Left lung (tissue), 10 donors: Measurements from ENCODE around the gene KCNJ4. TPM values are rescaled to one million over a fixed set of nuclear protein-coding genes. Genes with fewer than 3 reads are reported as not detected.

Experiments used
- ATAC-seq: fragments of 200-7000 bp; cut with Tn5 transposase; one replicate; pipeline ENCODE4 v1.9.1; 2020; ENCODE audit warnings: moderate library complexity
- DNase-seq, 4 donors: peaks; one replicate each; pipeline ENCODE4 v3.0.0-alpha.2; 2013 to 2020
- H3K27ac ChIP-seq, 2 donors: fragments of 200-600 bp; sonication (generic) in 1 of 2; one replicate each; pipeline versions ENCODE4 v1.5.0 to v1.8.0; 2020 to 2021
- H3K27me3 ChIP-seq, 2 donors: fragments of 200-600 bp; sonication (generic) in 1 of 2; one replicate each; pipeline versions ENCODE4 v1.5.0 to v1.8.0; 2020 to 2021
- H3K36me3 ChIP-seq, 2 donors: fragments of 200-600 bp; sonication (generic) in 1 of 2; one replicate each; pipeline versions ENCODE4 v1.5.0 to v1.8.0; 2020 to 2021
- H3K4me1 ChIP-seq, 2 donors: fragments of 200-600 bp; one replicate each; pipeline ENCODE4 v1.8.0; 2021
- H3K4me3 ChIP-seq, 2 donors: fragments of 200-600 bp; sonication (generic) in 1 of 2; one replicate each; pipeline versions ENCODE4 v1.5.0 to v1.8.0; 2020 to 2021; ENCODE audit warnings: mild to moderate bottlenecking in 1 of 2
- H3K9me3 ChIP-seq, 2 donors: fragments of 200-600 bp; sonication (generic) in 1 of 2; one replicate each; pipeline versions ENCODE4 v1.5.0 to v1.8.0; 2020 to 2021
- intact Hi-C, 2 donors: fragments of 100-400 bp; cut with DNase I; formaldehyde crosslinking; loops; one replicate each; pipeline versions ENCODE4 v1.11.2 to v1.14.2; 2022
- polyA plus RNA-seq, 6 donors: library from polyadenylated mRNA; unstranded; fragments of 120-200 nt; gene quantifications; one replicate each; pipeline ENCODE4 v1.2.1, GENCODE V29; 2013; ENCODE audit not compliant: insufficient read length in 6 of 6
- total RNA-seq, 2 donors: library from RNA; stranded (reverse); fragmentation: NEBNext Ultra II Directional; extraction: Animal tissue kit (Norgen Biotek cat#: 25700); gene quantifications; one replicate each; pipeline ENCODE4 v1.2.1, GENCODE V29; 2021
- TF ChIP-seq, protein P1 (sequence below), 2 donors: fragments of 200-600 bp; sonication (generic) in 1 of 2; IDR thresholded peaks; one replicate each; pipeline versions ENCODE4 v1.5.0 to v1.8.0; 2021; ENCODE audit warnings: antibody characterized with exemption in 2 of 2
- donor health status: DM: no; HTN: yes; CAD: no.
- donor health status: DM: no; HTN: no; CAD: no.

KCNJ4 gene
- total and polyA plus RNA-seq, 8 donors = 0.07 TPM; not detected in 6

DNA sequence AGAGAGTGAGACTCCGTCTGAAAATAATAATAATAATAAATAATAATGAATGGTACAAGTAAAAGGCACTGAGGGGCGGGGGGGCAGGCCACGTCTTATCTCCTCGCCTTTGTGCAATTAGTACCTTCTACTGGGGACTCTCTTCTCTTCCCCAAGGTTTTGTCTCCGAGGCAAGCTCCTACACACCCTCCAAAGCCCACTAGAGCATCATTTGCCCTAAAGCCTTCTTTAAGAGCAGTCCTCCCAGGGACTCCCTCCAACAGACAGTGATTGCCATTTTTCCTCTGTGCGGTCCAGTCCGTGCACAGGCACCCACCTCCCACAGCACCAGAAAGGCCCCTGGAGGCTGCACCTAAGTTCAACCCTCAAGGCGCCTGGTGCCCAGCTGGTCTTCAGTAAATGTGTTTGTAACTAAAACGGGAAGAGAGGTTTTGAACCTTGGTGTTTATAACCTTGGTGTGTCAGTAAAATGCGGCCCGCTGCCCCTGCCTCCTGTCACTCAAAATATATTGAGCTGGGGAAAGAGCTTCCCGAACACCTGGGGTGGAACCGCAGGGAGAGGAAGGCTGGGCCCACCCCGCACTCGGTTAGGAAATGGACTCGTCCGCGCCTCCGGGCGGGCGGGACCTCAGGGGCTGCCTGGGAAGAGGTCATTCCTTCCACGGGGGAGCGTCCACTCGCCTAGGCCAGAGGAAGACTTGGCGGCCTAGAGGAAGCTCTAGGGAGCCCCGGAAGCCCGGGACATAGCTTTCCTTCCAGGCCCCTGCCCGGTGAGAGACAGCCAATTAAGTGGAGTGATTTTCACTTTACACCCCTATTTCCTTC is 8.2 kb upstream of the KCNJ4 start:
- ATAC-seq = no peak
- DNase-seq = peak in 2 of 4 donors; percentile 50 to 74

DNA sequence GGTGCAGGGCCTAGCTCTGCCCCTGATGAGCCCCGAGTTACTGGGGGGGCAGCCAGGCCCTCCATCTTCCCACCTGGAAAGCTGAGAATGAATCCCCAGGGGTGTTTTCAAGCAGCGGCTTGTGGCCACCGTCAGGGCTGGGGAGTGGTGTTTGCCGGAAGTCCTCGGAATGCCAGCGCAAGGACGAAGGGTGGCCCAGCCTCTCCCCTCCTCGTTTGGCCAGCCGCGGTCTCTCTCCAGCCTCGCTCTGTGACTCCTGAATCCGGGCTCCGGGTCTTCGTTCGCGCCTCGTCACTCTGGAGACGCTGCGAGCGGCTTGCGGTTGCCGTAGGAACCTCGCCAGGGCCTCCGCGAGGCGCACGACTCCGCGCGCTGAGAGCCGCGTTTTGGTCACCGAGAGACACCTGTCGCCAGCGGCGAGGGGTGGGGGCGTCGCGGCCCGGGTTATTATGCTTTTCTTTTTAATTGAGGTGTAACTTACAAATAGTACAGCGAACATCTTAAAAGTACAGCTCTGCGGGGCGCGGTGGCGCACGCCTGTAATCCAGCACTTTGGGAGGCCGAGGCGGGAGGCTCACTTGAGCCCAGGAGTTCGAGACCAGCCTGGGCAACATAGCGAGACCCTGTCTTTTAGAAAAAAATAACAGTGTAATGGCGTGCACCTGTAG is 6.5 kb upstream of the KCNJ4 start:
- Histone ChIP-seq H3K9me3 (no peaks in the 10 kb centered on the region), H3K27ac (no peak overlapping the region), H3K27me3 (peaks cover 18 to 97% of the 10 kb centered on the region in 2 donors), H3K4me1 (peaks cover 6 to 16% of the 10 kb centered on the region in 2 donors), H3K4me3 (no peak overlapping the region), H3K36me3 (no peaks in the 10 kb centered on the region)
- peak; percentile 71 to 90 (median 84) for DNase-seq
- peak; percentile 93 for ATAC-seq
- intact Hi-C loops = no loop called here
- TF ChIP-seq, protein P1, sequence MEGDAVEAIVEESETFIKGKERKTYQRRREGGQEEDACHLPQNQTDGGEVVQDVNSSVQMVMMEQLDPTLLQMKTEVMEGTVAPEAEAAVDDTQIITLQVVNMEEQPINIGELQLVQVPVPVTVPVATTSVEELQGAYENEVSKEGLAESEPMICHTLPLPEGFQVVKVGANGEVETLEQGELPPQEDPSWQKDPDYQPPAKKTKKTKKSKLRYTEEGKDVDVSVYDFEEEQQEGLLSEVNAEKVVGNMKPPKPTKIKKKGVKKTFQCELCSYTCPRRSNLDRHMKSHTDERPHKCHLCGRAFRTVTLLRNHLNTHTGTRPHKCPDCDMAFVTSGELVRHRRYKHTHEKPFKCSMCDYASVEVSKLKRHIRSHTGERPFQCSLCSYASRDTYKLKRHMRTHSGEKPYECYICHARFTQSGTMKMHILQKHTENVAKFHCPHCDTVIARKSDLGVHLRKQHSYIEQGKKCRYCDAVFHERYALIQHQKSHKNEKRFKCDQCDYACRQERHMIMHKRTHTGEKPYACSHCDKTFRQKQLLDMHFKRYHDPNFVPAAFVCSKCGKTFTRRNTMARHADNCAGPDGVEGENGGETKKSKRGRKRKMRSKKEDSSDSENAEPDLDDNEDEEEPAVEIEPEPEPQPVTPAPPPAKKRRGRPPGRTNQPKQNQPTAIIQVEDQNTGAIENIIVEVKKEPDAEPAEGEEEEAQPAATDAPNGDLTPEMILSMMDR (IDR thresholded peaks at IDR 0.05) = no peak

More for the DNA sequence above, 8.2 kb upstream of the KCNJ4 start:
- H3K27me3 ChIP-seq = peaks cover 15 to 99% of the 10 kb centered on the region in 2 donors
- intact Hi-C loops = no loop called here
- no peaks in the 10 kb centered on the region for H3K36me3 ChIP-seq
- TF ChIP-seq, protein P1 (IDR thresholded peaks at IDR 0.05) = no peak
- no peak overlapping the region for H3K4me3 ChIP-seq
- peaks cover 10 to 27% of the 10 kb centered on the region in 2 donors for H3K4me1 ChIP-seq
- H3K27ac ChIP-seq = no peak overlapping the region
- no peaks in the 10 kb centered on the region for H3K9me3 ChIP-seq

DNA sequence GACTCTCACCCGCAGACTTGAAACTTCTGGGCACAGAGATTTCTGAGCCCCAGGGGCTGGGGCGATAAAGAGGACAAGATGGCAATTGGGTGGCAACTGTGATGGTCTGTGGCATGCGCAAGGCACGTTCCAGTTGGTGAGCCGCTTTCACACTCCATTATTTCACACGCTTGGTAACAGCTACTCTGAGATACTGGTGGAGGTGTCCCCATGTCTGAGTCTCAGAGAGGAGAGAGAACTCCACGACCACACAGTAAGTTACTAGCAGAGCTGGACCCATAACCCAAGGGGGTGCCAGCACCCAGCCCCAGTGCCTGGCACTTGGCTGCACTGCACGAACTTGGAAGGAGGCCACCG is 6.0 kb upstream of the KCNJ4 start:
- Histone ChIP-seq H3K4me3 (no peak overlapping the region), H3K27me3 (peaks cover 23 to 97% of the 10 kb centered on the region in 2 donors), H3K4me1 (peaks cover 6 to 16% of the 10 kb centered on the region in 2 donors), H3K36me3 (no peaks in the 10 kb centered on the region), H3K9me3 (no peaks in the 10 kb centered on the region), H3K27ac (no peak overlapping the region)
- DNase-seq (peak in 1 of 4 donors; percentile 24), ATAC-seq (peak; percentile 23)
- TF ChIP-seq, protein P1 (IDR thresholded peaks at IDR 0.05) = no peak
- intact Hi-C loops = no loop called here

DNA sequence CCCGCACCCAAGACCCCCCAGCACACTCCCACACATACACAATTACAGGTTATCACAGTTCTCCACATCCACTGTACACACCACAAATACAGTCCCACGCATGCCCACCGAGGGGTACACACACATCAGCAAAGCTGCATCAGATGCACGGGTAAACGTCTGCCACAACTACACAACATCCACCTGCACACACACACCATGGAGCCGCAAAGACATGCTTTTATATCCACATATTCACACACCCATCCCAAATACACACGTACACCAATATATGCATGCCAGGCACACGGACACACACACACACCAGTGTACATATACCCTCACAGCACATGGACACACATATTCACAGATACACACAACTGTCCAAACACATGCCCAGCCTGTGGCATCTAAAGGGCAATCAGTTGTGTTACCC is 5.4 kb upstream of the KCNJ4 start:
- intact Hi-C loops = no loop called here
- peaks cover 29 to 97% of the 10 kb centered on the region in 2 donors for H3K27me3 ChIP-seq

More for the DNA sequence above, 5.4 kb upstream of the KCNJ4 start:
- Histone ChIP-seq H3K4me1 (peaks cover 6 to 21% of the 10 kb centered on the region in 2 donors), H3K9me3 (no peaks in the 10 kb centered on the region), H3K27ac (no peak overlapping the region), H3K4me3 (no peak overlapping the region), H3K36me3 (no peaks in the 10 kb centered on the region)
- peak in 1 of 4 donors; percentile 17 for DNase-seq
- TF ChIP-seq, protein P1 (IDR thresholded peaks at IDR 0.05) = no peak
- ATAC-seq = no peak
